ENCODE data around the gene FLYWCH2. TPM values are rescaled to one million over a fixed set of nuclear protein-coding genes. Genes with fewer than 3 reads are reported as not detected.

FLYWCH2 gene
- total RNA-seq, 1 experiment from 2014 or later: 23.9 TPM

GRCh38 chr16:2857451-2858244, 25.4 kb upstream of the FLYWCH2 start, which contains the start of gene PRSS22:
PRSS22 (minus strand) TSS chr16:2858170; CDS start chr16:2858104, 66 bp downstream.
- H3K4me3 ChIP-seq (ENCODE audit: low read depth, low read length, poor library complexity, severe bottlenecking): no peak within 1 kb of the TSS
- H3K4me1 ChIP-seq (ENCODE audit: insufficient read depth, low read length, poor library complexity, severe bottlenecking): no peaks in the 10 kb centered on the region
- ChIA-PET POLR2A (ENCODE audit: low non-redundant PET) (no interaction called here), CTCF (no interaction called here)
- TF ChIP-seq EZH2 (IDR thresholded peaks at IDR 0.05; ENCODE audit: borderline replicate concordance, low read depth, low read length, poor library complexity, severe bottlenecking) (no peak), CTCF (conservative IDR thresholded peaks at IDR 0.05; ENCODE audit: low read depth, low read length) (no peak)
- no peak within 1 kb of the TSS for H3K27ac ChIP-seq (ENCODE audit: low read depth, low read length, poor library complexity, severe bottlenecking)
- H3K36me3 ChIP-seq (ENCODE audit: insufficient read depth, low read length, poor library complexity, severe bottlenecking): no peaks in the 10 kb centered on the region
- H3K9me3 ChIP-seq (ENCODE audit: low read depth, low read length, poor library complexity, severe bottlenecking): no peaks in the 10 kb centered on the region
- H3K27me3 ChIP-seq (replicated peaks; ENCODE audit: insufficient read depth, low read depth, low read length, poor library complexity): peaks cover 18% of the 10 kb centered on the region
- intact Hi-C loops (cut with micrococcal nuclease; ENCODE audit: unreplicated experiment): no loop called here
- peak; percentile 25 for DNase-seq (ENCODE audit: low spot score)
- BruUV-seq (replicated peaks): no TSS peak

DNA sequence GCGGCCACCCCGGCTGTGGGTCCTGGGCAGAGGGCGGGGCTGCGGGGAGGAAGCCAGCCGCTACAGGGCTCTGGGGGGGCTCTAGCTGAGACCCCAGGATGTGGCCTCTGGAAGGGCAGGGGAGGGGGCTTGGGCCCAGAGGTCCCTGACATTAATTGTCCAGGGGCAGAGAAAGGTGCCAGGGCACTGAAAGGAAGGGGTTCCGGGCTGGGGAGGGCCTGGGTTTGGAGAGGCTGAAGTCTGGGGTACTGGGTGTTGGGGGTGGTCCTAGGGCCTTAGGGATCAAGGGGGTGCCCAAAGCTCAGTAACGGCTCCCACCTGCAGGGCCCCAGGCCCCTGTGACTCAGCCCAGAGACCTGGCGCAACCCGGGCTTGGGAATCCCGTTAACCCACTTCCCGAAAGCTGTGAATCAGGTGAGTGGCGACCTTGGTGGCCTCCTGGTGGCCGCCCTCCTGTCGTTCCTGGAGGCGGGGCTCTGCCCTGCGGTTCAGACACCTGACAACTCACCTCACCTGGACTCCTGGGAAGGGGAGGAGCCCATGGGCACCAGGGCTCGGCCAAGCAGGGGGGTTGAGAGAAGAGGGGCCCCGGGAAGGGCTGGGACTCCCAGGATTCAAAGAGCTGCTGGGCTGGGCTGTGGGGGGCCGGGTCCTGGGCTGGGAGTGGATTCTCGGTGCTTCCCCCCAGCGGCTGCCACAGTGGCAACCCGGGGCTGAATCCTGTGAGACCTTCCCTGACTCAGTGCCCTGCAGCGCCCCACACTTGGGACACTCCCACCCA, 24.6 kb upstream of the FLYWCH2 start:
- BruUV-seq (replicated peaks): no TSS peak
- POLR2A ChIA-PET (ENCODE audit: low non-redundant PET): no interaction called here
- intact Hi-C loops (cut with micrococcal nuclease; ENCODE audit: unreplicated experiment): no loop called here

More for the DNA sequence above, 24.6 kb upstream of the FLYWCH2 start:
- no peaks in the 10 kb centered on the region for H3K4me1 ChIP-seq (ENCODE audit: insufficient read depth, low read length, poor library complexity, severe bottlenecking)
- H3K4me3 ChIP-seq (ENCODE audit: low read depth, low read length, poor library complexity, severe bottlenecking): no peak overlapping the region
- H3K36me3 ChIP-seq (ENCODE audit: insufficient read depth, low read length, poor library complexity, severe bottlenecking): no peaks in the 10 kb centered on the region
- no peak for DNase-seq (ENCODE audit: low spot score)
- no peaks in the 10 kb centered on the region for H3K9me3 ChIP-seq (ENCODE audit: low read depth, low read length, poor library complexity, severe bottlenecking)
- CTCF ChIA-PET: no interaction called here
- TF ChIP-seq CTCF (conservative IDR thresholded peaks at IDR 0.05; ENCODE audit: low read depth, low read length) (no peak), EZH2 (IDR thresholded peaks at IDR 0.05; ENCODE audit: borderline replicate concordance, low read depth, low read length, poor library complexity, severe bottlenecking) (no peak)
- H3K27me3 ChIP-seq (replicated peaks; ENCODE audit: insufficient read depth, low read depth, low read length, poor library complexity): peaks cover 18% of the 10 kb centered on the region
- no peak overlapping the region for H3K27ac ChIP-seq (ENCODE audit: low read depth, low read length, poor library complexity, severe bottlenecking)
